Mucosa of descending colon (tissue), 3 donors: ENCODE results near the gene MSX1. TPM values are rescaled to one million over a fixed set of nuclear protein-coding genes. Genes with fewer than 3 reads are reported as not detected.

Experiments used
- ATAC-seq: fragments of 200-7000 bp; cut with Tn5 transposase; one replicate; pipeline ENCODE4 v1.9.1; 2020; ENCODE audit warnings: mild to moderate bottlenecking, moderate library complexity
- DNase-seq, 3 donors: peaks; one replicate each; pipeline ENCODE4 v3.0.0-alpha.2; 2020
- H3K36me3 ChIP-seq: fragments of 200-600 bp; one replicate; pipeline ENCODE4 v1.8.0; 2021; ENCODE audit warnings: low read depth, mild to moderate bottlenecking
- H3K4me1 ChIP-seq: fragments of 200-600 bp; one replicate; pipeline ENCODE4 v1.8.0; 2021; ENCODE audit warnings: low read depth, mild to moderate bottlenecking
- H3K4me3 ChIP-seq: fragments of 200-600 bp; one replicate; pipeline ENCODE4 v1.8.0; 2021; ENCODE audit warnings: mild to moderate bottlenecking
- H3K9me3 ChIP-seq: fragments of 200-600 bp; one replicate; pipeline ENCODE4 v1.8.0; 2021; ENCODE audit warnings: mild to moderate bottlenecking
- CTCF ChIP-seq: fragments of 200-600 bp; IDR thresholded peaks from one replicate; pipeline ENCODE4 v1.8.0; 2022; ENCODE audit warnings: antibody characterized with exemption, mild to moderate bottlenecking
- intact Hi-C, 2 donors: fragments of 100-400 bp; cut with DNase I in 1 of 2; cut with micrococcal nuclease in 1 of 2; formaldehyde crosslinking; loops; one replicate each; pipeline versions ENCODE4 v1.11.0 to v1.11.1; 2022; cut with DNase I, micrococcal nuclease
- total RNA-seq, 3 donors: library from RNA; stranded (reverse); fragmentation: NEBNext Ultra II Directional in 2 of 3; extraction: Animal tissue kit (Norgen Biotek cat#: 25700) in 2 of 3; gene quantifications; one replicate each; pipeline versions ENCODE4 v1.2.1 to v1.2.4, GENCODE V29; 2021 to 2023
- donor health status: DM: no; HTN: no; CAD: no; lungs with moderate emphysema.
- donor health status: DM: no; HTN: no; CAD: no.
- donor health status: DM: no; HTN: yes; CAD: no.

MSX1 gene
- total RNA-seq, 3 donors from 2014 or later: 0.43 to 0.48 (median 0.44) TPM

- H3K4me3 ChIP-seq: no peak overlapping the region
- intact Hi-C loops: no loop called here
- no peaks in the 10 kb centered on the region for H3K36me3 ChIP-seq
- ATAC-seq (no peak), DNase-seq (no peak)
- H3K4me1 ChIP-seq: no peaks in the 10 kb centered on the region
- H3K9me3 ChIP-seq: no peaks in the 10 kb centered on the region
- no peak for TF ChIP-seq CTCF
Observed at GRCh38 chr4:4874254-4874653, 14.8 kb downstream of the MSX1 start.

GRCh38 chr4:4875147-4875546 is 15.7 kb downstream of the MSX1 start:
- TF ChIP-seq CTCF: no peak
- H3K36me3 ChIP-seq: no peaks in the 10 kb centered on the region
- H3K4me3 ChIP-seq: no peak overlapping the region
- no peaks in the 10 kb centered on the region for H3K9me3 ChIP-seq
- intact Hi-C loops: no loop called here
- no peak for DNase-seq
- no peak for ATAC-seq
- no peaks in the 10 kb centered on the region for H3K4me1 ChIP-seq

GRCh38 chr4:4875611-4876010 is 16.1 kb downstream of the MSX1 start:
- no peaks in the 10 kb centered on the region for H3K9me3 ChIP-seq
- ATAC-seq (no peak), DNase-seq (no peak)
- no peak for TF ChIP-seq CTCF
- no peak overlapping the region for H3K4me3 ChIP-seq
- no peaks in the 10 kb centered on the region for H3K4me1 ChIP-seq
- intact Hi-C loops: no loop called here
- H3K36me3 ChIP-seq: no peaks in the 10 kb centered on the region

GRCh38 chr4:4876945-4877661 is 17.6 kb downstream of the MSX1 start:
- no peaks in the 10 kb centered on the region for H3K9me3 ChIP-seq
- H3K4me3 ChIP-seq: no peak overlapping the region
- intact Hi-C loops: no loop called here

GRCh38 chr4:4880492-4880891 is 21.0 kb downstream of the MSX1 start:
- H3K9me3 ChIP-seq: no peaks in the 10 kb centered on the region
- intact Hi-C loops: no loop called here
- DNase-seq (no peak), ATAC-seq (no peak)
- no peak overlapping the region for H3K4me3 ChIP-seq
- no peaks in the 10 kb centered on the region for H3K4me1 ChIP-seq
- H3K36me3 ChIP-seq: no peaks in the 10 kb centered on the region
- no peak for TF ChIP-seq CTCF

More at GRCh38 chr4:4876945-4877661, 17.6 kb downstream of the MSX1 start:
- H3K36me3 ChIP-seq: no peaks in the 10 kb centered on the region
- DNase-seq (no peak), ATAC-seq (no peak)
- TF ChIP-seq CTCF: no peak
- no peaks in the 10 kb centered on the region for H3K4me1 ChIP-seq
